ENCODE measurements around the gene PSMA4.

GRCh38 chr15:78541744-78542034 is 1.4 kb downstream of the PSMA4 start:
- TF ChIP-seq CTCF (IDR thresholded peaks at IDR 0.05) (no peak), POLR2AphosphoS5 (IDR thresholded peaks at IDR 0.05) (no peak)

Measured in stomach (tissue), 4 donors.